GM21825 (cell line): ENCODE data around the gene RNASE12.

Experiments
- ATAC-seq: cut with Tn5 transposase; IDR thresholded peaks from one replicate; pipeline ENCODE4 v1.9.1; 2021; ENCODE audit warnings: mild to moderate bottlenecking, moderate library complexity; ENCODE audit not compliant: unreplicated experiment

RNASE12 gene

GRCh38 chr14:20548414-20549158 is 42.6 kb downstream of the RNASE12 start:
- no peak for ATAC-seq

- no peak for ATAC-seq
Observed at GRCh38 chr14:20546877-20547276, 44.3 kb downstream of the RNASE12 start.
